NB4 (cell line): ENCODE measurements around the gene USP6NL.
"Not testable (repeated sequence)": the region's sequence is repeated elsewhere in the genome, so short reads cannot be mapped to it uniquely, and the experiment has no call there.

ENCODE experiments used
- CTCF ChIP-seq: IDR thresholded peaks from one replicate; pipeline ENCODE4 v1.5.1; 2012; ENCODE audit warnings: low read depth, low read length
- POLR2A ChIP-seq: IDR thresholded peaks from 2 replicates; pipeline ENCODE4 v1.6.1; 2011; ENCODE audit warnings: mild to moderate bottlenecking; ENCODE audit not compliant: insufficient read length; ENCODE audit errors: extremely low read depth

- not testable (repeated sequence) for TF ChIP-seq CTCF, POLR2A
Observed at GRCh38 chr10:11494923-11495322, 116.5 kb downstream of the USP6NL start.
